Cerebellar nuclear complex (tissue), 1 donor: ENCODE measurements around the gene RALGPS1.
"Not testable (repeated sequence)": the region's sequence is repeated elsewhere in the genome, so short reads cannot be mapped to it uniquely, and the experiment has no call there.

Source experiments
- DNase-seq, 2 experiments: peaks; one replicate each; lab custom pipeline; 2025; lab: John Stamatoyannopoulos, UW

The RALGPS1 gene

DNA sequence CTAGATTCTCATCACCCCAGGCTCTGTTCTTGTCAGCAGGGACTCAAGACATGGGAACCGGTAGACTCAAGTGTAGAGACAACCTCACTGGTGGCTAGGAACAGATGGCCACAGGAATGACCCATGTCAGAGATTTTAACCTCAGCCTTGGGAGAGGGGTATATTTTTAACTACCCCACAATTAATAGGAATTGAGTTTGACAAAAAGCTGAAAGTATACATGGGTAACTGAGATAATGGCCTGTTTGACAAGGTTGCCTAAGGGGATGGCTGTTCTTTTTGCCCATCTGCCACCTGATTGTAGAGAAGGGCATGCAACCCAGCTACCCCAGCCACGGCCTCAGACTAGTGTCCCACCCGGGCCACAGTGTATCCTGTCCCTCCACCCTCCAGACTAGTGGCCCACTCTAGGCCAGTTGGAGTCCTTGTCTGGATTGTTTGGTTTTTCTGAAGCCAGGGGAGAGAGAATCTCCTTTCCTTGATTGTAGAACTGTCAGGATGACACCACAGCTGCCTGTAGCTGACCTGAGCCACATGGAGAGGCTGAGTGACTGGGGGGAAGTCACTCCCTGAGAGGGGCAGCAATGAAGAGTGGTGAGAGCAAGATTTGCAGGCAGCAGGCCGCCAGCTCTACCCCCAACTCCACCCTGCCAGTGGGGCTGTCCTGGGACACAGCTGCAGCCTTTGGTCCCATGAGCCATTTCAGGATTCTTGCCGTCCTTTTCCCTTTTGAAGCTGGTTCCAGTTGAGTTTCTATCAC lies 222.5 kb downstream of the RALGPS1 start:
- no peak for DNase-seq

DNA sequence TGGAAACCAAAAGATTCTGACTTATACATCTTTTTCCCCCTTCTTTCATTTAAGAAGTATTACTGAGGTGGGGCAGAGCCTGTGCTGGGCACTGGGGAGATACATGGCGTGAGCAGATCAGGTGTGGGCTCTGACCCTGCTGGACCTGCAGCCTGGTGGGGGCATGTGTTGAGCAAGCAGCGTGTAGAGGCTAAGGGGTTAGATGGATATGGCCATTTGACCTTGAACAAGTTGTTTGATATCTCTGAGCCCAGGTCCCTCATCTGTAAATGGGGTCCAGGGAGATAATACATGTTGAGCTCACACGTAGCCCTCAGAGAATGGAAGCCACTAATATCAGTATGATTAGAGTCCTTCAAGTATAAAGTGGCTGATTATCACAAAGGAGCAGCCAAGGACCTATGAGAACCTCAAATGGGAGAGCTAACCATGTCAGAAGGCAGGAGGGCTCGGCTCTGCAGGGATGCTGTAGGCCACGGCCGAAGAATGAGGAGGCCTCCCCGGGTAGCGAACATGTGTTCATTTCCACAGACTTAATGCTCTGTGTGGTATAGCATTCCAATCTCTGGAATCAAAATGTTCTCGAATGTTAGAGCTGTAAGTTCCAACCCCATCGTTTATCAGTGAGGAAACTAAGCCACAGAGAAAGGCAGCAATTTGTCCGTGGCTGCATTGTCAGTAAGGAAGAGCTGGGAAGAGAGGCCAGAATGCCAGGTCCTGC lies 223.2 kb downstream of the RALGPS1 start:
- no peak for DNase-seq

DNA sequence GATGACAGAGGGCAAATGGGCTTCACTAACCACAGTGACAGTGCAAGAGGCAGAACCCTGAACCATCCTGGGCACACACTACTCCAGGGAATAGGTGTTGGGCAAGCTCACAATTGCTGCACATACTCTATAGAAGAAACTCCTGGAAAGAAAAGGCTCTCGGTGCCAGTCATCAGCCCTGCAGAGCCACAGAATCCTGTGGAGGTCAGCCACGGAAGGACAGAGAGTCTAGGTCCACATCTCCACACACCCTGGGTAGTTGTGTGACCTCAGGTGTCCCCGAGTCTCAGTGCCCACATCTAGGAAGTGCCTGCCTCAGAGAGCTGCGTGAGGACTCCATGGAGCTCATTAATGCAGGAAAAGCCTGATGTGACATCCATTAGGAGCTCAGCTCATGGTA lies 223.9 kb downstream of the RALGPS1 start:
- DNase-seq, result no peak

DNA sequence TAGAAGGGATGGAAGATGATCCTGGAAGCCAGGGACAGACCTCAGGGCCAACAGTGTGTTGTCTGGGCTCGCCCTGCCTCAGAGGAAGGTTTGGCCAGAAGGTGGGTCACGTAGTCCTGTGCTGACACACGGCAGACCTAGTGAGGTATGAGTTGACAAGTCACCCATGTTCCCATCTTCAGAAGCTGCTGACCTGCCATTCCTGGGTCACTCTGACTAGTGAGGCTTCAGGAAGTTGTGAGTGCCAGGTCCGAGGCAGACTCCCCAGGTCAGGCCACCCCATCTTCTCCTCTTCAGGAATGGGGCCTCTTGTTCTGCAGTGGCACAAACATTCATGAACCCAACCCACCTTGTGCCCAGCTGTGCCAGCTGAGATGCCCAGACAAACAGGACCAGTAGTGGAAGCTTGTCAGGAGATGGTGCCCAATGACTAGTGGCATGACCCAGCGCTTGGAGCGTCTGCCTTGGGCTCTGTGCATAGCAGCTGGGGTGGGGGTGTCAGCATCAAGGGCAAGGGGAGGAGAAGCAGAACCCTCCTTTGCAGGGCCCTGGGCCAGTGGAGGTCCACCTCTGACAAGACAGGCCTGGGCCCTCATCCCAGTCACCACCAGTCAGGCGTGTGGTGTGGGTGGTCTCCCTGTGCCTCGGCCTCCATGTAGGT lies 224.6 kb downstream of the RALGPS1 start:
- DNase-seq, result no peak

GRCh38 chr9:127139775-127140174 lies 225.2 kb downstream of the RALGPS1 start:
- DNase-seq, result no peak

DNA sequence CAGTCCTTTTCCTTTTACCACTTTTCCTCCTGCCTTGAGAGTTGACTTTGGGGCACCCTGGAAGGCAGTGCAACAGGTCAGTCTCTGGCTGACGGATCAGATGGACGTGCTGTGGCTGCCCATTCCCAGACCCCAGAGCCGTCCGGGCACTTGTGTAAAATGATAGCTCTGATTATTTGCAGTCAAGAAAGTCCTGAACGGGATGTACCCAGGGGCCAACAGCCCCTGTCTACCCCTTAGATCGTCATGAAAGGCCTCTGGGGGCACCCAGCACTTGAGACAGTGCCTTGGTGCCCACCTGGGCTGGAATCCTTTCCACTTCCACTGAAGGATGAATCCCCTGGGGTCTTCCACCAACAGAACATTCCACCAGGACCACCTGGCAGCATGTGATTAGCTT lies 225.6 kb downstream of the RALGPS1 start:
- no peak for DNase-seq

DNA sequence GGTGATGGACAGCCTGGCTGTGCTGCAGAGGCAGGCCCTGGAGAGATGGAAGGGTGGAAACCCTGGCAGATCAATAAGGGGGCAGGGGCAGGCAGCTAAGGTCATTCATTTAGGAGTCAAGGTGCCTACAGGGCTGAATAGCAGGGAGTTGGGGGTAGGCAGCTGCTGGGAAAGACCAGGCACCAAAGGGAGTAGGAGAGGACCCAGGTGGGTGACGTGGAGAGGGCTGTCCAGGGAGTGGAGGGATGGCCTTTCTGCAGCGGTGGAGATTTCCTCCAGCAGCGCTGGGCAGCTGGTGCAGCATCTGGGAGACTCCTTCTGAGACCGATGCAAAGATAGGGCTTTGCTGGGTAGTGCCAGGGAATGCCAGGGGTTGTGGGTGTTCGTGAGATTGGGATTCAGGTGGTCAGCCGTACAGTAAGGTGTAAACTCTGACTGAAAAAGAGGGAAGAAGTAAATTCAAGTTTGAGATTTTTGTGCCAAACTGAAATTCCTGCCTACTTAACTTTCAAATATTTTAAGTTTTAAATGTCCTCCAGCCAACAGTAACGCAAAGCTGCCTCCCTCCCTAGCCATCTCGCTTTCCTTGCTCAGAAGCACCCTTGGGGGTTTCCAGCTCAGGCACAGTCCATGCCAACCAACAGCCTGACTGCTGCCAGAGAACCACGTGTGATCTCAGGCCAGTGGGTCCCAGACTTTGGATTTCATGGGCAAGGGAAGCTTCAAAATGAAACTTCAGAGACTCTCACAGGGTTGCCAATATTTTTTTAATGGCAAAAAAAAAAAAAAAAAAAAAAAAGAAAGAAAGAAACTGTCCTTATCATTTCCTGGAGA lies 226.5 kb downstream of the RALGPS1 start:
- DNase-seq, result no peak

GRCh38 chr9:127142291-127142690 lies 227.7 kb downstream of the RALGPS1 start:
- no peak for DNase-seq

DNA sequence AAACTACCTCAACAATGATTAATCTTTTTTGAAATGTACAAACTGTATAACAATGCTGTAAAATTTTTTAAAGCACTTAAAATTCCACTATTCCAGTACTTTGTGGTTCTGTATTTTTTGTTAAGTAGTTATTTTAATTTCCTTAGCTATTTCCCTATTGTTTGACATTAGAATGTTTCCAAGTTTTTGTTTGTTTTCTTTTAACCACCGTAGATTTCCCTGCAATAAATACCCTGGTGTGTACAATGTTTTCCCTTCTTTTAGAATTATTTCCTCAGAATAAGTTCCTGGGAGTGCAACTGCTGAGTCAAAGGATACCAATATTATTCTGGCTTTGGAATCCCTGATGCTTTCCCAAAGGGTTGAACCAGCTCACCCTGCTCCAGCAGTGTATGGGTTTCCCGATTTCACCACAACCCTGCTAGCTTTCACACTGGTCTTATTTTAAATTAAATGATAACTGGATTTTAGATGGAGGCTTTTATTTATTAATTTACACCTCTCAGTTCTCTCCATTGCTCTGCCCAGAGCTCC lies 228.4 kb downstream of the RALGPS1 start:
- no peak for DNase-seq

DNA sequence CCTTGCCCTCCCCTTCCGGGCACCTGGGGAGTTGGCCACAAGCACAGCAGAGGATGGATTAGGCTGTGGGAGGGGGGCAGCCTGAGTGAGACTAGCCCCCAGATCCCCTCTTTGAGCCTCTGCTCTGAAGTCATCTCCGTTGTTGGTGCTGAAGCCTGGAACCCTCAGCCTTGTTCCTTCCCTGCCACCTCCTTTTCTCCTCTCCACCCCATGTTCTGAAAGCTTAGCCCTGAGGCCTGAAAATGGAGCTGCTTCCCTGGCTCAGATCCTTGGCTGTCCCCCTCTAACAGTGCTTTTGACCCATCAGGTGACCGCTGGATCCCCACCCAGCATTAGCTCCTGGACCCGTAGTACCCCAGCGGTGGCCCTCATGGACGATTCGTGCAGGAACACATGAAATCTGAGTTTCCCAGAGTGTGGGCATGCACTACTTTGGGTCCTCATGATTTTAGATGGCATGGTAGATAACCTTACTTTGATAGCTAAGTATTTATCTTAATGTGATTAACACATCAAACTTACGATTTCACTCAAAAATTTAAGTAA lies 229.4 kb downstream of the RALGPS1 start:
- DNase-seq, result no peak

DNA sequence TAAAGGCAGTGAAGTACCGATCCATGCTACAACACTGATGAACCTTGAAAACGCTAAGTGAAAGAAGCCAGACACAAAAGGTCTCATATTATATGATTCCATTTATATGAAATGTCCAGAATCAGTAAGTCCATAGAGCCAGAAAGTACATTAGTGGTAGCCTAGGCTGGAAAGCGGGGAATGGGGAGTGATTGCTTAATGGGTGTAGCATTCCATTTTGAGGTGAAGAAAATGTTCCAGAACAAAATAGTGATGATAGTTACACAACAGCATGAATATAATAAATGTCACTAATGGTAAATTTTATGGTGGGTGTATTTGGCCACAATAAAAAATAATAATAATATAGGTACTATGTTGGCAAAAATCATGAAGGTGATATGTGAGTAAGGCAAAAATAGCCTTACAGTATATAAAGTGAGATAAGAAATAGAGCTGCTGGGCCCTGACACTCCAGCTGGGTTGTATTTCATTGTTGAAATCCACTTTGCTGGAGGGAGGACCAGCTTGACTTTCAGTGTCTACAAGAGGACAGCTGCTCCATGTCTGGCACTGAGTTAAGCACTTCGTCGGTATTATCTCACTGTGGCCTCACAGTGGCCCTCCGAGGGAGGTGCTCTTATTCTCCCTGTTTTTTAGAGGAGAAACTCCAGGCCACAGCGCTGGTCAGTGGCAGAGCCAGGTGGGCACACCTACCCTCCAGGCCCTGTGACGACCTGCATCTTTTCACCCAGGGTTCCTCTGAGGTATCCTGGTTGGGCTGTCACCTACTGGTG lies 230.3 kb downstream of the RALGPS1 start:
- no peak for DNase-seq

- not testable (repeated sequence) for DNase-seq
Observed at GRCh38 chr9:127146841-127147240, 232.3 kb downstream of the RALGPS1 start.

GRCh38 chr9:127147251-127147650 lies 232.7 kb downstream of the RALGPS1 start:
- DNase-seq, result no peak

- DNase-seq, result no peak
Observed at GRCh38 chr9:127148014-127148413, 233.4 kb downstream of the RALGPS1 start.

DNA sequence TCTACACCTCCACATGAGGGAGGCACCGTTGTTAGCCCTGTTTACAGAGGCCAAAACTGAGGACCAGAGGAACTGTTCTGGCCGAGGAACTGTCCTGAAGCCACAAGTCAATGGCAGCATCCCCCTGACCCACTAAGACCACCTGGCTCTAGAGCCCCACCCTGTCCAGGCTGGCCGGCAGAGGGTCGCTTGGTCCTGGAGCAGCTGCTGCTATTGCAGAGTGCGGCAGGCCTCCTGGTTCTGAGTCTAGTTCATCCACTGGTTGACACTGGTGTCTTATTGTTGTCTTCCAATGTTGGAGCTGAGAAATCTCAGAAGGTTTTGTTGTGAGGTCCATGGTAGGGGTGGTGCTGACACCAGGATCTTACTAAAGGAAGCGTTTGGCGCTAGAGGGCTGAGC lies 234.4 kb downstream of the RALGPS1 start:
- no peak for DNase-seq

DNA sequence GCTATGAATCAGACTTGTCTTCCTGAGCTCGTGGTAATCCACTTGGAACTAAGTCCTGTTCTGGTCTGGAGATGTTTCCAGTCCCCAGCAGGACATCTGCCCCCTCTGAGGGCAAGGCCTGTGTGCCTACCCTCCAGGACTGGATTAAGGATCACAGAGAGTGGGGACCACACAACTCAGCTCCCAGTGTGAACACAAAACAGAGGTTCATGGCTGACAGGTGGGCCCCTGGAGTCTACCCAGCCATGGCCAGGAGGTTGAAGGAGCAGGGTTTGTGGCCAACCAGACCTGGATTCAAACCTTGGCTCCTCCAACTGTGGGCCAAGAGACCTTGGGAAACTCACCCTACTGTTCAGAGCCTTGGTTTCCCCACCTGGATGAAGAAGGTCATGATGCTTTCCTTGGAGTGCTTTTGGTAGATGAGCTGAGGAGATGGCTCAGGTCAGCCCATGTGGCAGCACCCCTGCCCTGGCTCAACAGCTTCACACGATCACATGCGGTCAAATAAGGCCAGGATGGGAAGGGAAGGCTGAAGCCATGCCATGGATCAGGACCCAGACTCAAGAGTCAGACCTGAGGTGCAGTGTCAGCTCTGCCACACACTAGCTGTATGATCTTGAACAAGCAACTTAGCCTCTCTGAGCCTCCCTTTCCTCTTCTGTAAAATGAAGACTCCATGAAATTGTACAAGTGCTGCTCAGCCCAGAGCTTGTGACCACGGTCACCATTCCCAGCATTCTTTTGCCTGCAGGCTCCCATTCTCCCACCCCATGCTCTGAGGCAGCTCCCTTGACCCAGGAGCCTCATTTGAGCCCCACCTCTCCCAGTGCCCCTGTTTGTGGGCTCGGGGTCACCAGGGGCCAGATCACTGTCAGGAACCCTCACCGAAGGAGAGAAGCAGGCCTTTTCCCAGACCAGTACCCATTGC lies 235.1 kb downstream of the RALGPS1 start:
- DNase-seq, result no peak

DNA sequence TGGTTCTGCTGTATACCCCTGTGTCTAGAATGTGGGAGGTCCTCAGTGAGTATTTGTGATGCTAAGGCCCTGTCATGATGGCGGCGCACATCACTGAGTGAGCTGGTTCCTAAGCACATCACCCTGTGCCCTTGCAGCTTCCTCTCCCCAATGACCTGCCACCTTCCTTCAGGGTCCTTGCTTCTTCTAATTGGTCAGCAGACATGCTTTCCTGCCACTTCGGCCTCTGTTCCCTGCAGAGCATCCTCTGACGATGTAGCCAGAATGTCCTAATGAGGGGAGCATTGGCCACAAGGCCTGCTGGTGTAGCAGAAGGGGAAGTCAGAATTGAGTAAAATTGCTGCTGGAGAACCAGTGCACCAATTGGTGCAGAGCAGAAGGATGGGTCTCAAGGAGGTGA lies 238.9 kb downstream of the RALGPS1 start:
- DNase-seq, result no peak

- DNase-seq, result no peak
Observed at GRCh38 chr9:127154003-127154389, 239.4 kb downstream of the RALGPS1 start.

- no peak for DNase-seq
Observed at GRCh38 chr9:127154390-127155191, 240.0 kb downstream of the RALGPS1 start.
